HG03571 (cell line): ENCODE measurements around the gene CNPY1.
"Not testable (repeated sequence)": the region's sequence is repeated elsewhere in the genome, so short reads cannot be mapped to it uniquely, and the experiment has no call there.

Experiments used
- ATAC-seq: cut with Tn5 transposase; IDR thresholded peaks from one replicate; pipeline ENCODE4 v1.9.1; 2021; ENCODE audit not compliant: unreplicated experiment

CNPY1 gene

DNA sequence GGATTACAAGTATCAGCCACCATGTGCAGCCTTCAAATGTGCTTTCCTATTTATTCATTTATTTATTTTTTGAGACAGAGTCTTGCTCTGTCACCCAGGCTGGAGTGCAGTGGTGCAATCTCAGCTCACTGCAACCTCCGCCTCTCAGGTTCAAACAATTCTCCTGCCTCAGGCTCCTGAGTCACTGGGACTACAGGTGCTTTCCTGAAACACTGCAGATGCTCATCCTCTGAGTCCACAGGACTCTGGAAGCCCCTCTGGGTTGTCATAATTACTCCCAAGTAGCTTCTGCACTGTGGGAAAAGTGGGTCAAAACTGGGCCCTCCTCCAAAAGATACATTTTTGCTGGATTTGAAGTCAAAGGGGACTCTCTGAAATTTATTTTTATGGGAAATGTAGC, at the start of gene CNPY1:
Gene CNPY1 (minus strand): TSS at position 111 of the 400 bp plus-strand sequence. CDS start 630 bp downstream, outside the sequence.
- ATAC-seq: not testable (repeated sequence)

DNA sequence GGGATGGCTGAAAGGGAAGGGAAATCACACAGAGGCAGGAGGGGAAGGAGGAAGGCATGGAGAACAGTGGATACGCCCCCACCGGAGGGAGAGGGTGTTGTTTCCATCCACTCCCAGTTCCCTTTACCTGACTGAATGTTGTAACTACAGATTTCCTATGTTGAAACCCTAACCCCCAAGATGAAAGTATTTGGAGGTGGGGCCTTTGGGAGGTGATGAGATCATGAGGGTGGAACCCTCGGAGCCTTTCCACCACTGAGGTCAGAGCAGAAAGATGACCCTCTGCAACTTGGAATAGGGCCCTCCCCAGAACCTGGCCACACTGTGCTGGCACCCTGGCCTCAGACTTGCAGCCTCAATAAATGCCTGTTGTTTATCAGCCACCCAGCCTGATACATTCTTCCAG, 48.6 kb upstream of the CNPY1 start:
- ATAC-seq: no peak

DNA sequence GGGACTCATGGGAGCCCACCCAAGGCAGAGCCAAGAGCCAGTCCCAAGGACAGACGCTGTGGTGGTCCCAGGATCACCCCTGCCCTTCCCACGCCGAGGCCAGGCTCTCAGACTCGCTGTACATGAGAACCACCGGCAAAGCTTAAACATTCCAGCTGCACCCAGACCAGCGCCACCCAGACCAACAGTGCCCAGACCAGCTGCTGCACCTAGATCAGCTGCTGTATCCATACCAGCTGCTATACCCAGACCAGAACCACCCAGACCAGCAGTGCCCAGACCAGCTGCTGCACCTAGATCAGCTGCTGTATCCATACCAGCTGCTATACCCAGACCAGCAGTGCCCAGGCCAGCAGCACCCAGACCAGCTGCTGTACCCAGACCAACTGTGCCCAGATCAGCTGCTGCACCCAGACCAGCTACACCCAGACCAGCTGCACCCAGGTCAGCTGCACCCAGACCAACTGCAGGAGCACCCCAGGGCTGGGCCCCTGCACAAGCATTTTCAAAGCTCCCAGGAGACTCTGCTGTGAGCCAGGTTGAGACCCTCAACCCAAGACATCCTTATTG, 47.9 kb upstream of the CNPY1 start:
- no peak for ATAC-seq

DNA sequence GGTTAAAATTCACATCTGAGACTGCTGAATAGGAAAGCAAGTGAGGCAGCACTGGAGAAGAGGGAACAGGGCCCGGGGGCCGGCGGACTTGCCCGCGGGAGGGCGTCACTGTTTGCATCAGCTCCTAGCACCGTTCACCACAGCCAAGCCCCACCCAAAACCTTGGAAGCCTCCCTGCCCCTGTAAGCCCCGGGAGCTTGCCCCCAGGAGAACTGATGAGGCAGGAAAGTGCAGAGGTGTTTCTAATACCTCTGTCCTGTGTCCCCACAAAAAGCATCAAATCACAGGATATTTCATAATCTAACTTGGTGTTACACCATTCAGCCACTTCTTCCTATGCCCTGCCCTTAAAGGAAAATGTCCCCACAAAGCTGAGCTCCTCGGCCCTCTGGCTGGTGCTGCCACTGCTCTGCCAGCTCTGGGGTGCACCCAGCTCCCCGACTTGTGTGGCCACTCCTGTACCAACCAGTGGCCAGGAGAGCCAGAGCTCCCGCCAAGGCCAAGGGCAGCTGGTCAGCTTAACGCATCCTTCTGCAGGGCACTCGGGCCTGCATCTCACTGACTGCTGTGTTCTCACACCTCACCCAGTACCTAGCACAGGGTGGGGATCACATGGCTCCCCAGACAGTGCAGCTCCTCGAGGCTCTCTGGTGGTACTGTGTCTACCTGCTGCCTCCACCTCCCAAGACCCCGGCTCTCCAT, 47.3 kb upstream of the CNPY1 start:
- no peak for ATAC-seq

DNA sequence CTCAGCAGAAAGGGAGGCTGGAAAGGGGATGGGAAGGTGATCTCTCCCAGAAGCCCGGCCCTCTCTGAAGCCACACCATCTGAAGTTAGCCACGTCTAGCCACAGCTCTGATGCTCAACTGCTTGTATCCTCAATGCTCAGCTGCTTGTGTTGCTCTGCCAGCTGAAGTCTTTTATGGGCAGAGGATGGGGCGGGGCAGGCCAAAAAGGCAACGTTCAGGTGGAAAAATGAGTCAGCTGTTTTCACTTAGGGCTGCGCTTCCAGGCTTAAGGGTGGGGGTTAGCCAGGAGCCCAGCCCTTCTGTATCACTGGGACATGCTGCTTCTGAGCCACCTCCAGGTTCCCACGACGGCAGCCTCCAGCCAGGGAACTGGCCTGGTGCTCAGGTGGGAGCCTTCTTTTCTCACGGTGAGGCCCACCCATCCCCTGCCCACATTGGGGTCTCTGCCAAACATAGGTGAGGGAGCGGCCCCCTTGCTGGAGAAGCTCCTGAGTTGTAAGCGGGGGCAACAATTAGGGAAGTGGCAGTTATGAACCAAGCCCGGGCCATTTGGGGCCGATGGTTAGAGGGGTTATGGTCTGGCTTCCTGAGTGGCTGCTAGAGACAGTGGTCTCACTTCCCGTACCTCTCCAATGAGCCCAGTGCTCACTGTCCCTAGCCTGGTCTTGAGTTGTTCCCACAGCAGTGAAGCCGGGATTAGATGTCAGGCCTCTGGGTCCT, 44.9 kb upstream of the CNPY1 start:
- ATAC-seq: no peak

DNA sequence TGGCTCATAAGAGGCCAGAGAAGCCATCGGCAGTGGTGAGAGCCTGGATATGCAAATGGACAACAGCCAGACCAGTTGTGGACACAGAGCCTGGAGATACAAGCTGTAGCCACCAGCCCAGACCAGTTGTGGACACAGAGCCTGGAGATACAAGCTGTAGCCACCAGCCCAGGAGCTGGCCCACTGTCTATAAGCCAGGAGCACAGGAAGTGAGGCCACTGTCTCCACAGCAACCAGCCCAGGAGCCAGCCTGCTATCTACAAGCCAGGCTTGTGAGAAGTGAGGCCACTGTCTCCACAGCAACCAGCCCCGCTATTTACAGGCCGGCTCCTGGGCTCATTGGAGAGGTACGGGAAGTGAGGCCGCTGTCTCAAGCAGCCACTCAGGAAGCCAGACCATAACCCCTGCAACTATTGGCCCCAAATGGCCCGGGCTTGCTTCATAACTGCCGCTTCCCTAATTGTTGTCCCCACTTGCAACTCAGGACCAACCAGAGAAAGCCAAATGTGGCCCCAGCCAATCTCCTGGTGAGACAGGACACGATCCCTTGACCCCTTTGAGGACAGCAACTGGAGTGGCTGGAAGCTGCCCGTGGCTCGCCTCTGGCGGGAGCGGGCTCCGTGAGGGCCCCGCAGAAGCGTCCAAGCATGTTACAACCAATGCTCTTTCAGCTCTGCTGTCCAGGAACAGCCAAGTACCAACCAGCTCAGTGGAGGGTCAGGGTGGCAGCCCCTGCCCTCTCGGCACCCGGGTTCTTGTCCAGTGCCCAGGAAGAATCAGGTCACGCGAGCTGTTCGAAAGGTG, 44.1 kb upstream of the CNPY1 start:
- ATAC-seq: no peak

DNA sequence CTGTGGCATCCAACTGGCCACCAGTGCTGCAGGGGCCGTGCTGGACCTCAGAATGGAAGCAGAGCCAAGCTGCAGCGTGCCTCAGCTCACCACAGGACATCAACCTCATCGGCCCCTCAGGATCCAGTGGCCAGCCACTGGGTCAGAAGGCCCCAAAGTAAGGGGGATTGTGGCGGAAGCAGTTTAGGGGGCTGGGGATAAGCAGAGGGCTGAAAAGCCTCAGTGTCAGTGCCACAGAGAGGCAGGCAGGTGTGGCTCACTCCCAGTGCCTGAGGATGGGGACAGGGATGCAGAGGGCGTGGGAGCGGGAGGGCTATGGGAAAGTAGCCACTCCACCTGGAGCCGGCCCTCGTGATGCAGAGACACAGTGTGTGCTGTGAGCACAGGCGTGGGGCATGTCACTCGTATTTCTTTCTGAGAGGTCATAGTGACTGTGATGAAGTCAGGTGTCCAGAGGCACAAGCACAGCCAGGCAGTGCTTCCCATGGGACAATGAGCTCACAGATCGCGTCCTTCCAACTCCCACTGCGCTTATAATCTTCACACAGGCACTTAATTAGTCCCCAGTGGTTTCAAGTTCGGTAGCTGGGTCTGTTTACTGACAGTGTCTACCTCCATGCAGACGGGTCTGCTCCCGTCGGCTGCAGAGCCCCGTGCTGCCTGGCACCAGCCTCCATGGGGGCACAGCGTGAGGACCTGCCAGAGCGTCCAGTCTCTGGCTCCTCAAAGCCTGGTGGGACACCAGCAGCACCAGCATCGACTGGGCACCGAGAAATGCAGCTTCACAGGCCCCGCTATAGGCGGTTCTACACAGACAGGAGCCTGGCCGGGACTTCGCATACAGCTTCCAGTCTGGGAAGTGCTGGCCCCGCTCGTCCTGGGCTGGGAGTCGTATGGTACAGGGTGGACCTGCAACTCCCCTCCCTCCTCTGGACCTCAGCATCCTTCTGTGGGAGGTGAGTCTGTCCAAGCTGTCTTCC, 42.9 kb upstream of the CNPY1 start:
- no peak for ATAC-seq

DNA sequence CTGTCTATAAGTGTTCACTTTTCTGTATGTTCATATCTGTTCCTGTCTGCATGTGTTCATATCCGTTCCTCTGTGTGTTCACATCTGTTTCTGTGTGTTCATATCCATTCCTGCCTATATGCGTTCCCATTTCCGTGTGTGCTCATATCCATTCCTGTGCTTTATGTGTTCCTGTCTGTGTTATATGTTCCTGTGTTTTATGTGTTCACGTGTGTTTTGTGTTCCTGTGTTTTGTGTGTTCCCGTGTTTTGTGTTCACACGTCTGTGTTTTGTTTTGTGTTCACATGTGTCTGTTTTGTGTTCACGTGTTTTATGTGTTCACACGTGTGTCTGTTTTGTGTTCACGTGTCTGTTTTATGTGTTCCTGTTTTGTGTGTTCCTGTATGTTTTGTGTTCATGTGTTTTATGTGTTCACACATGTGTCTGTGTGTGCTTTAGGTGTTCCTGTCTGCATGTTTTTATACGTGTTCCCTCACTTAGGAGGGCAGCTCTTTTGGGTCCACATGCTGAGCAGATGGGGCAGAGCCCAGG, 42.2 kb upstream of the CNPY1 start:
- no peak for ATAC-seq

DNA sequence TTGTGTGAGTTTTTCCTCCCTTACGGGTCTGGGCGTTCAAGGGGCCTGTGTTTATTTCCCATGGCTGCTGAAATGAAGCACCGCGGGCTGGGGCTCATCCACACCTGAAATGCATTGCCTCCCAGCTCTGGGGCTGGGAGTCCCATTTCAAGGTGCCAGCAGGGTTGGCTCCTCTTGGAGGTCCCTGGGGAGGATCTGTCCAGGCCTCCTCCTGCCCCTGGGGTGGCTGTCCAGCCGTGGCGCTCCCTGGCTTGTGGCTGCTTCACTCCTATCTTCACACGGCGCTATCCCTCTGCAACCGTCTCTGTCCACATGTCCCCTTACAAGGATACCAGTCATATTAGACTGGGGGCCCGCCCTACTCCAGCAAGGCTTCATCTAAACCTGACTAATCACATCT, 41.1 kb upstream of the CNPY1 start:
- ATAC-seq: no peak

DNA sequence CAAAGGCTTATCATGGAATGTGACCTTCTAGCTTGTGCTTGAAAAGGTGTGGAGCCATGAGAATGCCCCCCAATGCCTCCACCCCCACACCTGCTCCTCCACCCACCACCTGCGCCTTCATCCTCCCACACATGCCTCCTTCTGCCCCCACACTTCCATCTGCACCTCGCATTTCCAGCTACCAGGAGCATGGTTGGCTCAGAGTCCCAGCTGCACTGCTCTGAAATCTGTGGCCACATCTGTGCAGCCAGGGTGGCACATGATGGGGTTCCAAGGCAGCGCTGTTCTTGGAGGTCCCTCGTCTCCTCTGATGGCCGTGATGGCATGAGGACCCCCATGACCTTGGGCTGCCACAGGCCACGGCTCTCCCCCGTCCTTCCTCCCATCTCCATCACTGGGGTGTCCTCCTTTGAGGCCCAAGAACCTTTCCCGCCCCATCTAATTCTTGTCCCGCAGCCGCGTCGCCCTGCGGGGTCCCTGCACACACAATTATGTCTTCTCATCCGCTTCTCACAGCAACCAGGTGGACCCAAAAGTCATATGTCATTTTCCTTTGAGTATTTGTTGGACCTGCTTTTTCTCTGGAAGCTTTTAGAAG, 40.6 kb upstream of the CNPY1 start:
- ATAC-seq: no peak

DNA sequence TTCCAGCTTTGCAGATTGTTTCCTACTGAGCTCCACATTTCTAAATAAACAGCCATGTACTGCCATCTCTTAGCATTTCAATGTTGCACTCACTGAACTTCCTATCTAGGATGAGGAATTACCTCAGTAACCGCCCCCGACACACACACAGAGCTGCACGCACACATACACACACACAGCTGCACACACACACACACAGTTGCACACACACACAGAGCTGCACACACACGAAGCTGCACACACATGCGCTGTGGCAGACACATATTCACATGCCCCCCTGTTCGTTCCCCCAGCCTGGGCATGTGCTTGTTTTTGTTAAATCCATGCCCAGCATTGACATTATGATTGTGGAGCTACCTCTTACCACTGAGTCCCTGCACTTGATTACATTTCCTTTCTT, 39.6 kb upstream of the CNPY1 start:
- no peak for ATAC-seq

DNA sequence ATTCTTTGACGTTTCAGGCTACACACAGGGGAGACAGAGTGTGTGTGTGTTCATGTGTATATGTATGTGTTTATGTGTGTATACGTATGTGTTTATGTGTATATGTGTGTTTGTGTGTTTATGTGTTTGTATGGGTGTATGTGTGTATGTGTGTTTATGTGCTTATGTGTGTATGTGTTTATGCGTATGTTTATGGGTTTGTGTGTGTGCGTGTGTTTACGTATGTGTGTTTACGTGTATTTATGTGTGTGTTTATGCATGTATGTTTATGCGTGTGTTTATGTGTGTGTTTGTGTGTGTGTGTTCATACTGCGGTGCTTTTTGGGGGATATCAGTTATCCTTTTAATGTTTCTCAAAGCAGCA, 39.2 kb upstream of the CNPY1 start:
- ATAC-seq: no peak

DNA sequence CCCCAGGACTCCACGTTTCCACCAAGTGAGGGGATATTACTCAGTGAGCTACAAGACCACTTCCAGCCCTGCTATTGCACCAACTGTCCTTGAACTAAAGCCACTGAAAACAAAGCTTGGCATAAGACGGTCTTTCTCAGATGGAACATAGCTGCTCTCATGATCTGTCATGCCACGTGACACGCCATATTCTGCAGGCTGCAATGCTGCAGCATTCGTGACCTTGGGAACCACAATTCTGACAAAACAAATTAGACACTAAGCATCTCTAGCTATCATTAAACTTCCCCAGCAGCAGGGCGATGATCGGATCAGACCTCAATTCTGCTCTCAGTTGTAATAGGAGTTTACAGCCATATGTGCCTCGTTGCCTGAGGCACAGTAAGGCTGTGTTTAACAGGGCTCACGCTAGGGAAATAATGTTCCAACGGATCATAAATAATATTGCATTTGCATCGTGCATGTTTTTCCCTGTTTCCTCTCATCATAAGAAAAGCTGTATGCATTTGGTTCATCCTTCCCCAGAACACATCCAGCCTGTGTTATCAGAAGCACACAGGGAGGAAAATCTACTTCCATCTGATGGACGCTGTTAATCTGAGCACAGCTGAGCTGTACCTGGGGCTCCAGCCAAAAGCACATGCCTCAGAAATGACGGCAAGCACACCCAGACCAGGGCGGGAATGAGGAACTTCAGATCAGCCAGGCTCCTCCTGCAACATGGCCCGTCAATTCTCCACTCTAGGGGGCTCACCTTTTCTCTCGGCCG, 38.6 kb upstream of the CNPY1 start:
- ATAC-seq: no peak

DNA sequence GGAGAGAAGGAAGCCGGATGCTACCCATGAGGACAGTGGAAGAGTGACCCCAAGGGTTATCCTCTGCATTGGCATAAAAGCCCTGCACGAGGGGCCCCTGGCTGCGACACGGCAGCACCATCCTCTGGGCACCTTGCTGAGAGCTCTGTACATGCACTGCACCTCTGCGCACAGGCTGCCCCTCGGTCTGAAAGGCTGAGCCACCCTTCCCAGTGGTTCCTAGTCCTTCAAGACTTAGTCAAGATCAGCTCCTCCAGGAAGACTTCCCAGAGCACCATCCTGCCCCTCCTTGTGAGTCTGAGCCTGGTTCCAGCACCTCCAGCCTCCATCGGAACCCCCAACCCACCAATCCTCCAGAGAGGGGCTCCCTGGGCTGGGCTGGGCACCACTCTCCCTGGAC, 37.9 kb upstream of the CNPY1 start:
- no peak for ATAC-seq

DNA sequence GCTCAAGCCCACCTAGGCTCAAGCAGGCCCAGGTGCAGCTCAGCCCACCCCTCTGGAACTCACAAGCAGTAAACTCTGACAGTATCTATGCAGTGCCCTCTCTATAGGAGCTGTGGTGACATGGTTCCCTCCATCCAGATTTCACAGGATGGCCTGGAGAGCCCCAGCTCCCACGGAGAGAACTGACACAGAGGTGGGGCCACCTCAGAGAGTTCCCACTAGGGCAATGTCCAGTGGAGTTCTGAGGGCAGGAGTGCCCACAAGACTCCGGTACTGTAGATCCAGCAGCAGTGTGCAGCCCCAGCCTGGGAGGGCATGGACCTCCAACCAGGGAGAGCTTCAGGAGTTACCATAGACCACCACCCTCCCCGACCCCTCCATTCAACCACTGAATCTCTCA, 37.3 kb upstream of the CNPY1 start:
- no peak for ATAC-seq

DNA sequence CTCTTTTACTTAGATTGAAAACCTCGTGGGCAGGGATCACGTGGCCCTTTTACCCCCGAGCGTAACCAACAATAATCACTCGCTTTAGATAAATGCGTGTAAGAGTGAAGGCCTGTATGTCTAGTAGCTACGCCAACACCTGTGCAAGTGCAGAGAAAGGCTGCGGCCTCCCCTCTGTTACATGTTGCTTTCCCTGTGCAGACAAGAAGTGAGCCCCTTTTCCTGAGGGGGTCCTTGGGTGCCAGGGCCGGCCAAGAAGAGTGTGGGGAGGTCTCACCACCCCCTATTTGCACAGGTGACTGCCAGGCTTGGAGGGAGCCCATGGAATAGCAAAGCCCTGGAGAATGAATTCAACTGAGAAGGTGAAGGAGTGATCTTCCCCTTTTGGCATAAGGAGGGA, 35.6 kb upstream of the CNPY1 start:
- ATAC-seq: no peak

DNA sequence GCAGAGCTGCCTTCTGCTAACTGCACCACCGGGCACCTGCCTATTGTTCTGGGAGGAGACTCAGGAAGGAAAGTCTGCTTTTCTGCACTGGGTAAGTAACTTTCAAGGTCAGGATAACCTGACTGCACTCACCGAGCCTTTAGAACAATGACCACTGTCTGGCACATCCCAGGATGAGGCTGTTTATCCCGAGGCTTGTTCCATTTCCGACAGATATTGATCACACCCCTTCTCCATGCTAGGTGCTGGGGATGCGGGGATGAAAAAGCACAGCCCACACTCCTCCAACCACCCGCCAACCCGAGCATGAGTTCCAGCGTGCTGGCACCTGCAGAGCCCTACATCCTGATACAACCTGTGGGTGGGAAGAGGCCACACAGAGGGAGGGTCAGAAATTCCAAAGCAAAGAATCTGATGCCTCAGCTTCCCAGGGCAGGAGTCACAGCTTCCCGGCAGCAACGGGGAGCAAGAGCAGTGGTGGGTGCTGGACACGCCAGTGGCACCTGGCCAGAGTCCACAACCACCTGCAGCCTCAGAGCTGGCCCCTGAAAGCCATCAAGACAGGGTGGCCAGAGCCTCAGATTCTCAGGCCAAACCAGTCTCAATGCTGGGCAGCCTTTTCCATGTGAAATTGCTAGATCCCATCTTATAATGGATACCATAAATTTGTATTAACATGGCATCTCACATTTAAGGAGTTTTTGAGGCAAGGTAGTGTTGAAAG, 34.9 kb upstream of the CNPY1 start:
- ATAC-seq: no peak

DNA sequence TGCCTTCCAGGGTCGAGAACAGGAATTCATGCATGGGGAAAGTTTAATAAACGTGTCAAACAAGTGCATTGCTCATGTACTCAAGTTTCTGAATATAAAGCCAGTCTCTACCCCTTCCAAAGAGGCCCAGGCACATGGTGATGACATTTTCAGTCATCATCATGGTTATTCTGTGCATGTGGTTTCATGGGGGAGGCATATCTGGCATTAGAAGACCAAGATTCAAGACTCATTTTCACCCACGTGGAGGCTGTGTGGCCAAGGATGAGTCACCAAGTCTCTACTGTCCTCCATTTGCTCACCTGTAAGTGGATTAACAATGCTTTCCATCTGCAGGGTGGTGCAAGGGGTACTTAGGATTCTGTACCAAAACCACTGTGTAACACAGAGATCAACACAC, 34.0 kb upstream of the CNPY1 start:
- no peak for ATAC-seq
